ENCODE results near the gene SMU1.
"Not testable (repeated sequence)": the region's sequence is repeated elsewhere in the genome, so short reads cannot be mapped to it uniquely, and the experiment has no call there.

Gene SMU1

DNA sequence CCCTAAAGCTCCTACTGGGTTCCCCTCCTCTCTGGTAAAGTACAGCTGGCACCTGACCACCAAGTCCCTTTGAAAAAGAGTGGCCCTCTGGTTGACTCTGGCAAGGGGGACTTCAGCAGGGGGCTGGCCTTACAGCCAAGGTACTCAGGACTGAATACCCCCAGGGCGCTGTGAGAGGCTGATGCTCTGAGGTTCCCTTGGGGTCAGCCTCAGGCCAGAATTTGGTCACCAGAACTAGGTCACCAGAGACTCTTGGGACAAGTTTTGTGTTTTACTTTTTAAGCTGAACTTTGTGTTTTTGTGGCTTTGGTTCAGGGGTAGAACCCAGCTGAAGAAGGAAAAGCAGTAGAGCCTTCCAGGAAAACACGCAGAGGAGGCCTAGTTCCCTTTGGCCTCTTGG lies 23.3 kb upstream of the SMU1 start:
- TF ChIP-seq, protein P1, sequence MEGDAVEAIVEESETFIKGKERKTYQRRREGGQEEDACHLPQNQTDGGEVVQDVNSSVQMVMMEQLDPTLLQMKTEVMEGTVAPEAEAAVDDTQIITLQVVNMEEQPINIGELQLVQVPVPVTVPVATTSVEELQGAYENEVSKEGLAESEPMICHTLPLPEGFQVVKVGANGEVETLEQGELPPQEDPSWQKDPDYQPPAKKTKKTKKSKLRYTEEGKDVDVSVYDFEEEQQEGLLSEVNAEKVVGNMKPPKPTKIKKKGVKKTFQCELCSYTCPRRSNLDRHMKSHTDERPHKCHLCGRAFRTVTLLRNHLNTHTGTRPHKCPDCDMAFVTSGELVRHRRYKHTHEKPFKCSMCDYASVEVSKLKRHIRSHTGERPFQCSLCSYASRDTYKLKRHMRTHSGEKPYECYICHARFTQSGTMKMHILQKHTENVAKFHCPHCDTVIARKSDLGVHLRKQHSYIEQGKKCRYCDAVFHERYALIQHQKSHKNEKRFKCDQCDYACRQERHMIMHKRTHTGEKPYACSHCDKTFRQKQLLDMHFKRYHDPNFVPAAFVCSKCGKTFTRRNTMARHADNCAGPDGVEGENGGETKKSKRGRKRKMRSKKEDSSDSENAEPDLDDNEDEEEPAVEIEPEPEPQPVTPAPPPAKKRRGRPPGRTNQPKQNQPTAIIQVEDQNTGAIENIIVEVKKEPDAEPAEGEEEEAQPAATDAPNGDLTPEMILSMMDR (IDR thresholded peaks at IDR 0.05; ENCODE audit: insufficient read depth, missing control alignments): no peak
- no peak for FAIRE-seq
- no peak for DNase-seq (ENCODE audit: insufficient read length, low spot score)

DNA sequence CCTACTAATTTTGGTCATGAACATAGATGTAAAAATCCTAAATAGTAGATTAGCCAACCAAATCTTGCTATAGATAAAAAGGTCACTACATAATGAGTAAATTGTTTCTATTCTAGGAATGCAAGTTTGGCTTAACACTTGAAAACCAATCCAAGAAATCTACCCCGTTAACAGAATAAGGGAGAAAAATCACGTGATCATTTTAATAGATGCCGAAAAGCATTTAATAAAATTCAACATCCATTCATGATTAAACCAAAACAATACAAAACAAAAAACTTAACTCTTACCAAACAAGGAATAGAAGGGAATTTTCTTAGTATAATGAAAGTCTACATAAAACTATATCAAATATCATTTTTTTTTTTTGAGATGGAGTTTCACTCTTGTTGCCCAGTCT lies 20.7 kb upstream of the SMU1 start:
- DNase-seq (ENCODE audit: insufficient read length, low spot score): no peak
- FAIRE-seq: no peak
- TF ChIP-seq, protein P1 (IDR thresholded peaks at IDR 0.05; ENCODE audit: insufficient read depth, missing control alignments): no peak

DNA sequence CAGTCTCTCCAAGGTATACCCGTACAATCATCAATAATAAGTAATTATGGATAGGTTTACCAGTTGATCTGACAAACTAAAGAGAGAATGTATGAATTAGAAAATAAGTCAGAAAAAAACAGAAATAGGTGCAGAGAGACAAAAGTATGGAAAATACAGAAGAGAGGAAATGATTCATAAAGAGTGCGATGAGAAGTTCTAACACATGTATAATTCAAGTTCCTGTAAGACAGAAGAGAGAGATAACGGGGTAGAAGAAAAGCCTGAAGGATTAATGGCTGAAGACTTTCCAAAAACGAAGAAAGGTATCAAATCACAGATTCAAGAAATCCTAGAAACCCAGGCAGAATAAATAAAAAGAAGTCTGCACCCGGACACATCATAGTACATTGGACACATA lies 16.2 kb upstream of the SMU1 start:
- FAIRE-seq: no peak
- DNase-seq (ENCODE audit: insufficient read length, low spot score): no peak
- TF ChIP-seq, protein P1 (IDR thresholded peaks at IDR 0.05; ENCODE audit: insufficient read depth, missing control alignments): no peak

DNA sequence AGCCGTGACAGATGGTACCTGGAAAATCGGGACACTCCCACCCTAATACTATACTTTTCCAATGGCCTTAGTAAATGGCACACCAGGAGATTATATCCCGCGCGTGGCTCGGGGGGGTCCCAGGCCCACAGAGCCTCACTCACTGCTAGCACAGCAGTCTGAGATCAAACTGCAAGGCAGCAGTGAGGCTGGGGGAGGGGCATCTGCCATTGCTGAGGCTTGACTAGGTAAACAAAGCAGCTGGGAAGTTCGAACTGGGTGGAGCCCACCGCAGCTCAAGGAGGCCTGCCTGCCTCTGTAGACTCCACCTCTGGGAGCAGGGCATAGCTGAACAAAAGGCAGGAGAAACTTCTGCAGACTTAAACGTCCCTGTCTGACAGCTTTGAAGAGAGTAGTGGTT lies 9.2 kb upstream of the SMU1 start:
- not testable (repeated sequence) for FAIRE-seq; DNase-seq (ENCODE audit: insufficient read length, low spot score)

DNA sequence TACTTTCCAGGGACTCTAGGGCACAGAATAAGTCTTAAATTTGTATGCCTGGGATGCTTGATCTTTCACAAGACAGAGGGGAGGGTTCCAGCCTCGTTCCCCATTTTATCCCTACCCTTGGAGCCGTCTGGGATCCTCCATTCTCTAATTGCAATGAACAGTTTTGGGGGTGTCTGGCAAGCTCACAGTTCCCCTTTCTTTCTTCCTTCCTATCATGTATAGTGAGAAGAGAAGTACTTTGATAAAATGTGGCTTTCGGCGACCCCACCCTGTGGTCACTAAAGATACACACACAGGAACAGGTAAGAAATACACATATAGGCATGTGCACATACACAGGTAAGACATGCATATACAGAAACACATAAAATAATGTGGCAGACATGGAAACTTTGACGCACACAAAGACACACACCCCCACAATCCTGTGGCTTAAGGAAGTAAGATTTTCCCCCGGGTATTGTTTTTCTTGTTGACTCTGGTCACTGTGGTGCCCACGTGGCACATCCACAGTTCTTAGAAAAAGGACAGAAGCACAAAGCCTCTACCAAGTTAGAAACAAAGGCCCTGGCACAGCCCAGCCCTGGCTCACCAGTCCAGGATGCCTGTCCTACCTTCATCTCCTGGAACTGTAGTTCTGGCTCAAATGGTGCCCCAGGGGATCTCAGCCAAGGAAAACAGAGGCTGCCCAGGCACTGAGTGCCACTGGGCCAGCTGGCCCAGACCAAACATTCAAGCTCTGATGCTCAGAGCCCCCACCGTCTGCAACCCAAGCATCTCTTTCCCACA lies 6.3 kb upstream of the SMU1 start:
- TF ChIP-seq, protein P1 (IDR thresholded peaks at IDR 0.05; ENCODE audit: insufficient read depth, missing control alignments): no peak
- DNase-seq (ENCODE audit: insufficient read length, low spot score): no peak
- no peak for FAIRE-seq

GRCh38 chr9:33082128-33082527 lies 5.7 kb upstream of the SMU1 start:
- no peak for FAIRE-seq
- no peak for DNase-seq (ENCODE audit: insufficient read length, low spot score)
- TF ChIP-seq, protein P1 (IDR thresholded peaks at IDR 0.05; ENCODE audit: insufficient read depth, missing control alignments): no peak

GRCh38 chr9:33081128-33081851 lies 4.8 kb upstream of the SMU1 start:
- FAIRE-seq: no peak
- DNase-seq (ENCODE audit: insufficient read length, low spot score): peak; percentile 72
- TF ChIP-seq, protein P1 (IDR thresholded peaks at IDR 0.05; ENCODE audit: insufficient read depth, missing control alignments): peak; percentile 84

Measured in D721Med (cell line).